Measurements from ENCODE around the gene MCRIP1.

Gene MCRIP1

GRCh38 chr17:81860756-81861568 lies 27.9 kb upstream of the MCRIP1 start:
- DNase-seq, result peak; percentile 99

- no peak for DNase-seq
Measured at GRCh38 chr17:81859906-81860755, 27.0 kb upstream of the MCRIP1 start, which contains the start of gene P4HB. TSS of gene P4HB (minus strand) at chr17:81860535. CDS start at chr17:81860471, 64 bp downstream.

- no peak for DNase-seq
Measured at GRCh38 chr17:81858967-81859905, 26.1 kb upstream of the MCRIP1 start.

GRCh38 chr17:81858170-81858966 lies 25.3 kb upstream of the MCRIP1 start:
- no peak for DNase-seq

- no peak for DNase-seq
Measured at GRCh38 chr17:81854974-81855774, 22.1 kb upstream of the MCRIP1 start.

GRCh38 chr17:81852237-81852636 lies 19.1 kb upstream of the MCRIP1 start:
- no peak for DNase-seq

GRCh38 chr17:81851423-81851822 lies 18.3 kb upstream of the MCRIP1 start:
- DNase-seq, result no peak

GRCh38 chr17:81849457-81849856 lies 16.4 kb upstream of the MCRIP1 start:
- no peak for DNase-seq

- DNase-seq, result no peak
Measured at GRCh38 chr17:81846743-81847689, 13.9 kb upstream of the MCRIP1 start.

GRCh38 chr17:81845881-81846742 lies 13.0 kb upstream of the MCRIP1 start:
- DNase-seq, result no peak

- no peak for DNase-seq
Measured at GRCh38 chr17:81845361-81845760, 12.3 kb upstream of the MCRIP1 start.

- DNase-seq, result no peak
Measured at GRCh38 chr17:81844887-81845286, 11.8 kb upstream of the MCRIP1 start.

GRCh38 chr17:81844327-81844851 lies 11.3 kb upstream of the MCRIP1 start:
- no peak for DNase-seq

- DNase-seq, result no peak
Measured at GRCh38 chr17:81843713-81844326, 10.7 kb upstream of the MCRIP1 start.

- no peak for DNase-seq
Measured at GRCh38 chr17:81842725-81843504, 9.8 kb upstream of the MCRIP1 start.

GRCh38 chr17:81842378-81842724 lies 9.3 kb upstream of the MCRIP1 start:
- no peak for DNase-seq

GRCh38 chr17:81841866-81842265 lies 8.8 kb upstream of the MCRIP1 start:
- no peak for DNase-seq

Data from NCI-H2029 (cell line).